ENCODE measurements around the gene FAM13B. TPM values are rescaled to one million over a fixed set of nuclear protein-coding genes. Genes with fewer than 3 reads are reported as not detected.

FAM13B gene
- polyA plus RNA-seq (2013): 7.6 and 7.9 TPM in 2 replicates

DNA sequence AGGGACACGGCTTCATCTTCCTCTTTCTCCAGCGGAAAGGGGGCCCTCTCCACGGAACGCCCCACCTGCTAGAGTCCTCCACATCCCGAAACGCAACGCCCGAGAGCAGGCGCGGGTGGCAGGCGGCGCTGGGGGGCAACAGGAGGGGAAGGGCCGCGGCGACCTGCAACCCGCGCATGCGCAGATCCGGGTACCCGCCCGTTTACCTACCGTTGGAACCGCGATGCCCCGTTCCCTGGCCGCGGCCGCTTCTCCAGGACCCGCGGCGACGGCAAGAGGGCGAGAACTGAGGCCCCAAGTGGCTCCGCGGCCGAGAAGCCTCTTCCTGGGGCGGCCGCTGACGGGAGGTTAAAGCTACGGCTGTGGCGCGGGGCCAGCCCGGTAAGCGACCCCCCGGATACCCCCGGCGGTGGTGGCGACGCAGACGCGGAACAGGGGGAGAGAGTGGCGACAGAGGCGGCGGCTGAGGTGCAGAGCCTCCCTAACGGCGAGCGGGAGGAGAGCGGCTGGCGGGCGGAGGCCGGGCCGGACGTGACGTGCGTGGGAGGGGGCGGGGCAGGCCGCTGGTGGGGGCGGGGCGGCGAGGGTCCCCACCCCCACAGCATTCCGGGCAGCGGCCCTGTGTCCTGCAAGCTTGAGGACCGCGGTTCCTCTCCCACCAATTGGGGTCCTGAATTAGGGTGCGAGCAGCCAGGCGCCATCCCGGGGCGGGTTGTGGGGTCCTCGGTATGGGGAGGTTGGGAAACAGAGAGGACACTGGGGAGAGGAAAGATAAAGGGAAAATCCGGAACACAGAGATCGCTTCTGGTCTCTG is at the start of gene FAM13B:
FAM13B (minus strand) TSS at position 508 of the 814 bp plus-strand sequence. CDS start 13,968 bp downstream, outside the sequence.
- Histone ChIP-seq H2AFZ (ENCODE audit: insufficient read depth, low read length, poor library complexity) (peak within 1 kb of the TSS; percentile 73), H2BK5ac (ENCODE audit: low read depth, low read length, poor library complexity) (peak within 1 kb of the TSS; percentile 70), H3K23ac (ENCODE audit: low read length) (no peak within 1 kb of the TSS), H3K9ac (ENCODE audit: low read length) (peak within 1 kb of the TSS; percentile 88), H3K79me2 (ENCODE audit: control insufficient read depth, insufficient read depth, low read length, poor library complexity) (peaks cover 14% of the 10 kb centered on the region), H2AK5ac (ENCODE audit: low read length) (peak within 1 kb of the TSS; percentile 17), H3K36me3 (ENCODE audit: control insufficient read depth in 1 of 2, insufficient read depth in 2 of 2, low read length in 2 of 2) (no peaks in the 10 kb centered on the region), H3K27me3 (ENCODE audit: insufficient read depth, low read length) (no peaks in the 10 kb centered on the region), H3K4me1 (ENCODE audit: control insufficient read depth in 1 of 2, insufficient read depth in 2 of 2, low read length in 2 of 2) (peaks cover 0 to 3% of the 10 kb centered on the region in 2 experiments), H2BK120ac (ENCODE audit: insufficient read depth, low read length, poor library complexity) (peak within 1 kb of the TSS; percentile 61), H3K79me1 (ENCODE audit: low read length) (peaks cover 12% of the 10 kb centered on the region), H3K18ac (ENCODE audit: low read length) (peak within 1 kb of the TSS; percentile 79), H3K14ac (ENCODE audit: low read length) (peak within 1 kb of the TSS; percentile 94), H3K4me3 (ENCODE audit: low read depth, low read length) (peak within 1 kb of the TSS; percentile 96), H3K27ac (ENCODE audit: low read depth, low read length) (peak within 1 kb of the TSS; percentile 95), H3K4ac (ENCODE audit: low read depth, low read length) (peak within 1 kb of the TSS; percentile 71), H3K4me2 (ENCODE audit: low read length) (peak within 1 kb of the TSS; percentile 78), H4K91ac (ENCODE audit: low read depth, low read length) (peak within 1 kb of the TSS; percentile 91), H2BK12ac (ENCODE audit: low read length) (no peak within 1 kb of the TSS), H4K8ac (ENCODE audit: low read depth, low read length) (peak within 1 kb of the TSS; percentile 88), H4K12ac (ENCODE audit: low read depth, low read length) (peak within 1 kb of the TSS; percentile 66), H3K9me3 (ENCODE audit: insufficient read depth, low read depth, low read length) (no peaks in the 10 kb centered on the region)
- peak; percentile 68 to 79 for DNase-seq
- WGBS (ENCODE audit: extremely low coverage, insufficient coverage, insufficient read length): no CpG with 5 or more reads among the region's 81 CpGs

DNA sequence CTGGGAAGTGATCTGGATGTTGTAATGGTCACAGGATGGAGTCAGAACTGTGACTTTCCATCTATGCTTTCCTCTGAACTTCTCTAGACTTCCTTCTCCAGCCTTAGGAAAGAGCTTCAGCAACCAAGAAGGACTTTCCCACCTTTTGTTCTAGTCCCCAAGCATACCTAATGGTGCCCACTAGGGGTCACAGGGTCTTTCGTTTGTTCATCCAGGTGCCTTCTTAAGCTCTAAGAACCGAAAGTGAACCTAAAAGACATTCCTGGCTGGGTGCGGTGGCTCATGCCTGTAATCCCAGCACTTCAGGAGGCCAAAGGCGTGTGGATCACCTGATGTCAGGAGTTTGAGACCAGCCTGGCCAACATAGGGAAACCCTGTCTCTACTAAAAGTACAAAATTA is 49.2 kb upstream of the FAM13B start:
- Histone ChIP-seq H3K4ac (ENCODE audit: low read depth, low read length) (no peak overlapping the region), H3K27ac (ENCODE audit: low read depth, low read length) (no peak overlapping the region), H3K4me1 (ENCODE audit: control insufficient read depth in 1 of 2, insufficient read depth in 2 of 2, low read length in 2 of 2) (no peaks in the 10 kb centered on the region), H3K79me1 (ENCODE audit: low read length) (no peaks in the 10 kb centered on the region), H3K27me3 (ENCODE audit: insufficient read depth, low read length) (no peaks in the 10 kb centered on the region), H2BK5ac (ENCODE audit: low read depth, low read length, poor library complexity) (no peak overlapping the region), H3K4me3 (ENCODE audit: low read depth, low read length) (no peak overlapping the region), H3K9me3 (ENCODE audit: insufficient read depth, low read depth, low read length) (no peaks in the 10 kb centered on the region), H3K18ac (ENCODE audit: low read length) (no peak overlapping the region), H4K12ac (ENCODE audit: low read depth, low read length) (no peak overlapping the region), H2BK12ac (ENCODE audit: low read length) (no peak overlapping the region), H3K23ac (ENCODE audit: low read length) (no peak overlapping the region), H3K79me2 (ENCODE audit: control insufficient read depth, insufficient read depth, low read length, poor library complexity) (no peaks in the 10 kb centered on the region), H3K36me3 (ENCODE audit: control insufficient read depth in 1 of 2, insufficient read depth in 2 of 2, low read length in 2 of 2) (no peaks in the 10 kb centered on the region), H3K14ac (ENCODE audit: low read length) (no peak overlapping the region), H2AK5ac (ENCODE audit: low read length) (no peak overlapping the region), H3K9ac (ENCODE audit: low read length) (no peak overlapping the region), H3K4me2 (ENCODE audit: low read length) (no peak overlapping the region), H2AFZ (ENCODE audit: insufficient read depth, low read length, poor library complexity) (no peak overlapping the region), H2BK120ac (ENCODE audit: insufficient read depth, low read length, poor library complexity) (no peak overlapping the region), H4K91ac (ENCODE audit: low read depth, low read length) (no peak overlapping the region), H4K8ac (ENCODE audit: low read depth, low read length) (no peak overlapping the region)
- whole genome bisulfite sequencing (ENCODE audit: extremely low coverage, insufficient coverage, insufficient read length): no CpG with 5 or more reads among the region's 4 CpGs
- no peak for DNase-seq

DNA sequence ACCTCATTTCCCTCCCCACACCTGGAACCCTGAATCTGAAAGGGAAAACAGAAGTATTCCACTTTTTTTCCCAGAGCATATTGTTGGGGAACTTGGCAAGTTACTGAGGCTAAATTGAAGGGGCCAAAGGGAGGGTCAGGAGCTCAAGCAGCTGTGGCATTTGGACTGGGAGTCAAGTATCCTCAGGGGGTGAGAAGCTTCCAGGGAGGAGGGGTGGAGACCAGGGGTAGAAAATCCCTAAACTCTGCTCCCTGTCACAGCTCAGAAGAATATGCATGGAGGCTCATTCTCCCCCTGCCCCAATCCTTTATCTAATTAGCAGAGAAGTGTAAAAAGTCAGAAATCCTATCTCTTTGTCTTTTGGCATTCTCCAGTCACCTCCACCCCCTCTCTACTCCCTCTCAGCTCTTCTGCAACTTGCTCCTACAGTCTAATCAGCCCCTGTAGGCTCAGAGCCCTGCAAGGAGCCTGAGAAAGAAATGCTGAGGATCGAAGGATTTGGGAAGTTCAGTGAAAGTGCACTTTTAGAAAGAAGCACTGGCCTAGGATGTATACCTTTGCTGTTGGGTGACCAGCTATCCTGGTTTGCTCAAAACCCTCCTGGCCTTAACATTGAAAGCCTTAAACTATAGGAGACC is 45.2 kb upstream of the FAM13B start:
- Histone ChIP-seq H3K4me1 (ENCODE audit: control insufficient read depth in 1 of 2, insufficient read depth in 2 of 2, low read length in 2 of 2) (no peaks in the 10 kb centered on the region), H2BK12ac (ENCODE audit: low read length) (no peak overlapping the region), H3K14ac (ENCODE audit: low read length) (no peak overlapping the region), H4K12ac (ENCODE audit: low read depth, low read length) (no peak overlapping the region), H2BK120ac (ENCODE audit: insufficient read depth, low read length, poor library complexity) (no peak overlapping the region), H3K27me3 (ENCODE audit: insufficient read depth, low read length) (no peaks in the 10 kb centered on the region), H4K91ac (ENCODE audit: low read depth, low read length) (no peak overlapping the region), H3K4me2 (ENCODE audit: low read length) (no peak overlapping the region), H3K4me3 (ENCODE audit: low read depth, low read length) (no peak overlapping the region), H3K27ac (ENCODE audit: low read depth, low read length) (no peak overlapping the region), H3K79me1 (ENCODE audit: low read length) (no peaks in the 10 kb centered on the region), H3K79me2 (ENCODE audit: control insufficient read depth, insufficient read depth, low read length, poor library complexity) (no peaks in the 10 kb centered on the region), H3K36me3 (ENCODE audit: control insufficient read depth in 1 of 2, insufficient read depth in 2 of 2, low read length in 2 of 2) (no peaks in the 10 kb centered on the region), H3K18ac (ENCODE audit: low read length) (no peak overlapping the region), H2AFZ (ENCODE audit: insufficient read depth, low read length, poor library complexity) (no peak overlapping the region), H2BK5ac (ENCODE audit: low read depth, low read length, poor library complexity) (no peak overlapping the region), H3K9me3 (ENCODE audit: insufficient read depth, low read depth, low read length) (no peaks in the 10 kb centered on the region), H3K4ac (ENCODE audit: low read depth, low read length) (no peak overlapping the region), H3K23ac (ENCODE audit: low read length) (no peak overlapping the region), H4K8ac (ENCODE audit: low read depth, low read length) (no peak overlapping the region), H3K9ac (ENCODE audit: low read length) (no peak overlapping the region), H2AK5ac (ENCODE audit: low read length) (no peak overlapping the region)
- no peak for DNase-seq
- WGBS (ENCODE audit: extremely low coverage, insufficient coverage, insufficient read length): no CpG with 5 or more reads among the region's 1 CpG

DNA sequence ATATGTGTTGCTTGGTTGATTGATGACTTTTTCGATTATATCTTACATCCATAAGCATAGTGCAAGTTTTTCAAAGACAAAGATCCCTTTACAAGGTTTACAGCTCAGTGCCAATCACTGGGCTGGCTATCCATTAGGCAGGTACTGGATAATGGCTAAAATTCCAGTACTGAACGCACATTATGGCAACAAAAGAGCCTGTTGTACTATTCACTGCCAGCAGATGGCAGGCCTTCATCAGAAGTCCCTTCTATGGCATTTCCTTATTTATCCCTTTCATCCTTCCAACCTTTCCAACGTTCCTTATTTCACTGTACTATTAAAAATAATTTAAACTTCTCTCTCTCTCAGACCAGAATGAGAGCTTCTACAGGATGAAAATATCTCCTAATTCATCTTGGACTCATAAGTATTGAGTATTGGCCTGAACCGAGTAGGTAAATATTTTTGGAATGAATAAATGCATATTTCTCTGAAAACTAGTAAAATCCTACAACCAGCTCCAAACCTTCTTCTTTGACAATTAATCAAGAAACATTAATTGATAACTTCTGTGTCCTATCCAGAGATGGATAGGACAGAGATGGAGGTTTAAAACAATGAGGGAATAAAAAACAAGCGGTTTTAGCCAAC is 44.3 kb upstream of the FAM13B start:
- H3K4ac ChIP-seq (ENCODE audit: low read depth, low read length): no peak overlapping the region
- H2AK5ac ChIP-seq (ENCODE audit: low read length): no peak overlapping the region
- H3K18ac ChIP-seq (ENCODE audit: low read length): no peak overlapping the region
- DNase-seq: peak; percentile 62 to 85
- H3K4me3 ChIP-seq (ENCODE audit: low read depth, low read length): no peak overlapping the region
- no peak overlapping the region for H2BK120ac ChIP-seq (ENCODE audit: insufficient read depth, low read length, poor library complexity)
- H3K36me3 ChIP-seq (ENCODE audit: control insufficient read depth in 1 of 2, insufficient read depth in 2 of 2, low read length in 2 of 2): no peaks in the 10 kb centered on the region
- H3K4me1 ChIP-seq (ENCODE audit: control insufficient read depth in 1 of 2, insufficient read depth in 2 of 2, low read length in 2 of 2): no peaks in the 10 kb centered on the region
- H3K79me1 ChIP-seq (ENCODE audit: low read length): no peaks in the 10 kb centered on the region
- H3K27ac ChIP-seq (ENCODE audit: low read depth, low read length): no peak overlapping the region
- H4K8ac ChIP-seq (ENCODE audit: low read depth, low read length): no peak overlapping the region
- no peaks in the 10 kb centered on the region for H3K9me3 ChIP-seq (ENCODE audit: insufficient read depth, low read depth, low read length)
- no peaks in the 10 kb centered on the region for H3K79me2 ChIP-seq (ENCODE audit: control insufficient read depth, insufficient read depth, low read length, poor library complexity)
- H3K27me3 ChIP-seq (ENCODE audit: insufficient read depth, low read length): no peaks in the 10 kb centered on the region
- H3K23ac ChIP-seq (ENCODE audit: low read length): no peak overlapping the region
- H3K4me2 ChIP-seq (ENCODE audit: low read length): no peak overlapping the region
- H2BK5ac ChIP-seq (ENCODE audit: low read depth, low read length, poor library complexity): no peak overlapping the region
- H2AFZ ChIP-seq (ENCODE audit: insufficient read depth, low read length, poor library complexity): no peak overlapping the region
- no peak overlapping the region for H4K91ac ChIP-seq (ENCODE audit: low read depth, low read length)
- H2BK12ac ChIP-seq (ENCODE audit: low read length): no peak overlapping the region
- H3K9ac ChIP-seq (ENCODE audit: low read length): no peak overlapping the region
- WGBS (ENCODE audit: extremely low coverage, insufficient coverage, insufficient read length): 100% methylated on average over 1 of the region's 5 CpGs
- H4K12ac ChIP-seq (ENCODE audit: low read depth, low read length): no peak overlapping the region
- no peak overlapping the region for H3K14ac ChIP-seq (ENCODE audit: low read length)
